A673 (cell line): ENCODE data around the gene ZBED3.

Source experiments
- EZH2 ChIP-seq: fragments of 200-600 bp; sonication (generic); IDR thresholded peaks from 2 replicates; pipeline ENCODE4 v1.6.1; 2017; ENCODE audit warnings: borderline replicate concordance, low read depth, mild to moderate bottlenecking, mixed read lengths, antibody characterized with exemption, low read length; ENCODE audit not compliant: poor library complexity, severe bottlenecking
- TF ChIP-seq, protein P1 (sequence below): fragments of 300-800, 200-600 bp; sonication (generic); conservative IDR thresholded peaks from 2 replicates; pipeline ENCODE4 v1.5.1; 2017; ENCODE audit warnings: low read depth, mild to moderate bottlenecking, antibody characterized with exemption, low read length, moderate library complexity, mixed read lengths

DNA sequence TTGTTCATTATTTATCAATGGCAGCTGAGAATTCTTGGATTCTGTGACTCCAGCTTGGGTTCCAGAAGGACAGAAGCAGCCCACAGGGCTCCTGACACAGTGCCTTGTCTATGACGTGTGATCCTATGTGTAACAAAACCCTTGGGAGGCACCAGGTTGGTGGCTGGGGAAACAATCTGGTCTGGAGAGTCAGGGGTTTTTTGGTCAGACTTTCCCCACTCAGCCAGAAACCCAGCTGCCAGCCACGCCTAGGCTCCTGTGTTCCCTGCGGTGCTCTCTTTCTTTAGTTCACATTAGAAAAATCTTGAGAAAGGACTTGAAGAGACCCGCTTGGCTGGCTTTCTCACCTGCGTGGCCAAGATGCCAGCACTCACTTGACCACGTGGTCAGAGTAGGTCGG lies 15.5 kb upstream of the ZBED3 start:
- TF ChIP-seq, protein P1, sequence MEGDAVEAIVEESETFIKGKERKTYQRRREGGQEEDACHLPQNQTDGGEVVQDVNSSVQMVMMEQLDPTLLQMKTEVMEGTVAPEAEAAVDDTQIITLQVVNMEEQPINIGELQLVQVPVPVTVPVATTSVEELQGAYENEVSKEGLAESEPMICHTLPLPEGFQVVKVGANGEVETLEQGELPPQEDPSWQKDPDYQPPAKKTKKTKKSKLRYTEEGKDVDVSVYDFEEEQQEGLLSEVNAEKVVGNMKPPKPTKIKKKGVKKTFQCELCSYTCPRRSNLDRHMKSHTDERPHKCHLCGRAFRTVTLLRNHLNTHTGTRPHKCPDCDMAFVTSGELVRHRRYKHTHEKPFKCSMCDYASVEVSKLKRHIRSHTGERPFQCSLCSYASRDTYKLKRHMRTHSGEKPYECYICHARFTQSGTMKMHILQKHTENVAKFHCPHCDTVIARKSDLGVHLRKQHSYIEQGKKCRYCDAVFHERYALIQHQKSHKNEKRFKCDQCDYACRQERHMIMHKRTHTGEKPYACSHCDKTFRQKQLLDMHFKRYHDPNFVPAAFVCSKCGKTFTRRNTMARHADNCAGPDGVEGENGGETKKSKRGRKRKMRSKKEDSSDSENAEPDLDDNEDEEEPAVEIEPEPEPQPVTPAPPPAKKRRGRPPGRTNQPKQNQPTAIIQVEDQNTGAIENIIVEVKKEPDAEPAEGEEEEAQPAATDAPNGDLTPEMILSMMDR = no peak
- no peak for TF ChIP-seq EZH2
